Lower leg skin (tissue), 4 donors: ENCODE measurements around the gene USP34. TPM values are rescaled to one million over a fixed set of nuclear protein-coding genes. Genes with fewer than 3 reads are reported as not detected.

Experiments used
- DNase-seq, 2 donors: peaks; one replicate each; pipeline ENCODE4 v3.0.0-alpha.2; 2019; ENCODE audit warnings: low spot score in 2 of 2
- H3K4me3 ChIP-seq: fragments of 200-600 bp; sonication (generic); 2 replicates; pipeline ENCODE4 v1.5.1; 2017; ENCODE audit warnings: mild to moderate bottlenecking, low read depth; ENCODE audit not compliant: poor library complexity, severe bottlenecking
- POLR2A ChIP-seq, 2 donors: fragments of 450-650 bp; IDR thresholded peaks; one replicate each; pipeline ENCODE4 v1.6.1; 2016 to 2017; ENCODE audit warnings: antibody characterized with exemption in 2 of 2, mild to moderate bottlenecking in 1 of 2, moderate library complexity in 1 of 2
- WGBS, 2 donors: methylation state at CpG; one replicate each; pipeline ENCODE4 v1.1.5; 2018; 5-methylcytosine and 5-hydroxymethylcytosine counted together
- intact Hi-C: fragments of 100-400 bp; cut with DNase I; formaldehyde crosslinking; loops from one replicate; pipeline ENCODE4 v1.15.0; 2023; ENCODE audit warnings: low total_unique reads
- total RNA-seq, 4 donors: library from RNA; depleted of rRNA; stranded (reverse); fragments of >200 nt; gene quantifications; one replicate each; pipeline ENCODE4 v1.1.0, GENCODE V29; 2016
- TF ChIP-seq, protein P1 (sequence below), 3 donors: fragments of 450-650 bp; IDR thresholded peaks; one replicate each; pipeline ENCODE4 v1.5.1; 2016; ENCODE audit warnings: antibody characterized with exemption in 3 of 3, mild to moderate bottlenecking in 3 of 3, moderate library complexity in 2 of 3

The USP34 gene
- total RNA-seq, 4 donors from 2014 or later = 84.3 to 181 (median 98.1) TPM

- DNase-seq = no peak
- intact Hi-C loops = no loop called here
- no peak for TF ChIP-seq POLR2A (IDR thresholded peaks at IDR 0.05)
- TF ChIP-seq, protein P1, sequence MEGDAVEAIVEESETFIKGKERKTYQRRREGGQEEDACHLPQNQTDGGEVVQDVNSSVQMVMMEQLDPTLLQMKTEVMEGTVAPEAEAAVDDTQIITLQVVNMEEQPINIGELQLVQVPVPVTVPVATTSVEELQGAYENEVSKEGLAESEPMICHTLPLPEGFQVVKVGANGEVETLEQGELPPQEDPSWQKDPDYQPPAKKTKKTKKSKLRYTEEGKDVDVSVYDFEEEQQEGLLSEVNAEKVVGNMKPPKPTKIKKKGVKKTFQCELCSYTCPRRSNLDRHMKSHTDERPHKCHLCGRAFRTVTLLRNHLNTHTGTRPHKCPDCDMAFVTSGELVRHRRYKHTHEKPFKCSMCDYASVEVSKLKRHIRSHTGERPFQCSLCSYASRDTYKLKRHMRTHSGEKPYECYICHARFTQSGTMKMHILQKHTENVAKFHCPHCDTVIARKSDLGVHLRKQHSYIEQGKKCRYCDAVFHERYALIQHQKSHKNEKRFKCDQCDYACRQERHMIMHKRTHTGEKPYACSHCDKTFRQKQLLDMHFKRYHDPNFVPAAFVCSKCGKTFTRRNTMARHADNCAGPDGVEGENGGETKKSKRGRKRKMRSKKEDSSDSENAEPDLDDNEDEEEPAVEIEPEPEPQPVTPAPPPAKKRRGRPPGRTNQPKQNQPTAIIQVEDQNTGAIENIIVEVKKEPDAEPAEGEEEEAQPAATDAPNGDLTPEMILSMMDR (IDR thresholded peaks at IDR 0.05) = no peak
- WGBS, 2 donors = 93 to 94% methylated on average over 5 of the region's 5 CpGs
- no peak overlapping the region for H3K4me3 ChIP-seq
Observed at GRCh38 chr2:61221819-61222218, 249.1 kb downstream of the USP34 start.

- WGBS, 2 donors = 72 to 86% methylated on average over 2 of the region's 2 CpGs
- intact Hi-C loops = no loop called here
- TF ChIP-seq, protein P1 (IDR thresholded peaks at IDR 0.05) = no peak
- no peak for TF ChIP-seq POLR2A (IDR thresholded peaks at IDR 0.05)
- no peak for DNase-seq
- no peak overlapping the region for H3K4me3 ChIP-seq
Observed at GRCh38 chr2:61220768-61221167, 250.1 kb downstream of the USP34 start.

DNA sequence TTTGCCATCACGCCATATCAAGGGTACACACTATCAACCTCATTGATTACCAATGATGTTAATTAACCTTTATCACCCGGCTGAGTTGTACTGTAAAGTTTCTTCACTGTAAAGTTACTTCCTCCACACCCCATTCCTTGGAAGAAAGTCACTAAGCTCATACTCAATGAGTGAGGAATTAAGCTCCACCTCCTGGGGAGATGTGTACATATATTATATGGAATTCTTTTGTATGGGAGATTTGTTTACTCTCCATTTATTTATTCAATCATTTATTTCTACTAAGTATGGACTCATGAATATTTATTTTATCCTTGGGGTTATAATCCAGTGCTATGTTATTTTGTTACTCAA is 252.1 kb downstream of the USP34 start:
- 92% methylated on average over 2 of the region's 2 CpGs for WGBS, 2 donors
- DNase-seq = no peak
- intact Hi-C loops = no loop called here
- H3K4me3 ChIP-seq = no peak overlapping the region
- no peak for TF ChIP-seq POLR2A (IDR thresholded peaks at IDR 0.05)
- TF ChIP-seq, protein P1 (IDR thresholded peaks at IDR 0.05) = no peak

GRCh38 chr2:61218076-61218816 is 252.6 kb downstream of the USP34 start:
- TF ChIP-seq, protein P1 (IDR thresholded peaks at IDR 0.05) = no peak
- TF ChIP-seq POLR2A (IDR thresholded peaks at IDR 0.05) = no peak
- DNase-seq = no peak
- H3K4me3 ChIP-seq = no peak overlapping the region
- intact Hi-C loops = no loop called here
- WGBS, 2 donors = 87% methylated on average over 4 of the region's 4 CpGs

DNA sequence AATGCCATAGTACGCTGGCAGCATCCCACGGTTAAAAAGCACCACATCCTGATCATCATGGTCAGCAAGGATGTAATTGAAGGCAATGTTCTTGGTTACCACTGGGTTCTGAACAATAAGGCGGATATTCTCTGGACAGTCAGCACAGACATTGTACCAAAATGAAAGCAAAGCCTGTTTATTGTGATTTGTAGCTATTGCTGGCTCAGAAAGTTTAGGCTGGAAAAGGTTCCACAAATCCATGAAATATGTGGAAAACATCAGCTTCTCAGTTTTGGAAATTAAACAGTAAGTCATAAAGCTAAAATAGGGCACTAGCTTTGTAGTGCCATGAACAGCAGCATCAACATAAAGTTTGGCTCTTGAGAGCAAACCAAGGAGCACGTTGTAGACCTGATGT is 256.7 kb downstream of the USP34 start:
- intact Hi-C loops = no loop called here
- TF ChIP-seq, protein P1 (IDR thresholded peaks at IDR 0.05) = no peak
- TF ChIP-seq POLR2A (IDR thresholded peaks at IDR 0.05) = no peak
- DNase-seq = no peak
- 95% methylated on average over 4 of the region's 4 CpGs for WGBS, 2 donors
- H3K4me3 ChIP-seq = no peak overlapping the region
